Measurements from ENCODE around the gene ALCAM.

ALCAM gene

GRCh38 chr3:105366326-105367062, at the start of gene ALCAM:
ALCAM (plus strand) TSS chr3:105366909.
- TF ChIP-seq POLR2A (IDR thresholded peaks at IDR 0.05; ENCODE audit: low read length), result no peak
- no peak for TF ChIP-seq GATA1 (IDR thresholded peaks at IDR 0.05; ENCODE audit: low read depth, low read length)
- DNase-seq, result peak; percentile 39 to 54

GRCh38 chr3:105317841-105318240, 48.9 kb upstream of the ALCAM start:
- TF ChIP-seq POLR2A (IDR thresholded peaks at IDR 0.05; ENCODE audit: low read length) (no peak), GATA1 (IDR thresholded peaks at IDR 0.05; ENCODE audit: low read depth, low read length) (no peak)
- no peak for DNase-seq

GRCh38 chr3:105322570-105323273, 44.0 kb upstream of the ALCAM start:
- DNase-seq, result no peak
- no peak for TF ChIP-seq POLR2A (IDR thresholded peaks at IDR 0.05; ENCODE audit: low read length)
- TF ChIP-seq GATA1 (IDR thresholded peaks at IDR 0.05; ENCODE audit: low read depth, low read length), result no peak

- no peak for DNase-seq
- TF ChIP-seq GATA1 (IDR thresholded peaks at IDR 0.05; ENCODE audit: low read depth, low read length) (no peak), POLR2A (IDR thresholded peaks at IDR 0.05; ENCODE audit: low read length) (no peak)
Observed at GRCh38 chr3:105323274-105323599, 43.5 kb upstream of the ALCAM start.

- TF ChIP-seq POLR2A (IDR thresholded peaks at IDR 0.05; ENCODE audit: low read length) (no peak), GATA1 (IDR thresholded peaks at IDR 0.05; ENCODE audit: low read depth, low read length) (no peak)
- no peak for DNase-seq
Observed at GRCh38 chr3:105324951-105325350, 41.8 kb upstream of the ALCAM start.

GRCh38 chr3:105327662-105328337, 38.9 kb upstream of the ALCAM start:
- no peak for TF ChIP-seq POLR2A (IDR thresholded peaks at IDR 0.05; ENCODE audit: low read length)
- TF ChIP-seq GATA1 (IDR thresholded peaks at IDR 0.05; ENCODE audit: low read depth, low read length), result no peak
- DNase-seq, result no peak

- no peak for DNase-seq
- no peak for TF ChIP-seq POLR2A (IDR thresholded peaks at IDR 0.05; ENCODE audit: low read length)
- no peak for TF ChIP-seq GATA1 (IDR thresholded peaks at IDR 0.05; ENCODE audit: low read depth, low read length)
Observed at GRCh38 chr3:105328338-105328730, 38.4 kb upstream of the ALCAM start.

GRCh38 chr3:105332961-105333360, 33.7 kb upstream of the ALCAM start:
- TF ChIP-seq POLR2A (IDR thresholded peaks at IDR 0.05; ENCODE audit: low read length) (no peak), GATA1 (IDR thresholded peaks at IDR 0.05; ENCODE audit: low read depth, low read length) (no peak)
- no peak for DNase-seq

GRCh38 chr3:105334138-105334882, 32.4 kb upstream of the ALCAM start:
- no peak for DNase-seq
- no peak for TF ChIP-seq POLR2A (IDR thresholded peaks at IDR 0.05; ENCODE audit: low read length)
- no peak for TF ChIP-seq GATA1 (IDR thresholded peaks at IDR 0.05; ENCODE audit: low read depth, low read length)

- no peak for TF ChIP-seq GATA1 (IDR thresholded peaks at IDR 0.05; ENCODE audit: low read depth, low read length)
- no peak for TF ChIP-seq POLR2A (IDR thresholded peaks at IDR 0.05; ENCODE audit: low read length)
- no peak for DNase-seq
Observed at GRCh38 chr3:105339946-105340345, 26.8 kb upstream of the ALCAM start.

- no peak for DNase-seq
Observed at GRCh38 chr3:105343991-105344390, 22.7 kb upstream of the ALCAM start.

GRCh38 chr3:105345156-105345555, 21.6 kb upstream of the ALCAM start:
- no peak for TF ChIP-seq GATA1 (IDR thresholded peaks at IDR 0.05; ENCODE audit: low read depth, low read length)
- no peak for TF ChIP-seq POLR2A (IDR thresholded peaks at IDR 0.05; ENCODE audit: low read length)
- DNase-seq, result no peak

More at GRCh38 chr3:105343991-105344390, 22.7 kb upstream of the ALCAM start:
- TF ChIP-seq GATA1 (IDR thresholded peaks at IDR 0.05; ENCODE audit: low read depth, low read length) (no peak), POLR2A (IDR thresholded peaks at IDR 0.05; ENCODE audit: low read length) (no peak)

- no peak for TF ChIP-seq GATA1 (IDR thresholded peaks at IDR 0.05; ENCODE audit: low read depth, low read length)
- no peak for TF ChIP-seq POLR2A (IDR thresholded peaks at IDR 0.05; ENCODE audit: low read length)
- no peak for DNase-seq
Observed at GRCh38 chr3:105347625-105348302, 18.9 kb upstream of the ALCAM start.

All from erythroblast (primary cell).